ENCODE measurements around the gene UBL4B.

Gene UBL4B

DNA sequence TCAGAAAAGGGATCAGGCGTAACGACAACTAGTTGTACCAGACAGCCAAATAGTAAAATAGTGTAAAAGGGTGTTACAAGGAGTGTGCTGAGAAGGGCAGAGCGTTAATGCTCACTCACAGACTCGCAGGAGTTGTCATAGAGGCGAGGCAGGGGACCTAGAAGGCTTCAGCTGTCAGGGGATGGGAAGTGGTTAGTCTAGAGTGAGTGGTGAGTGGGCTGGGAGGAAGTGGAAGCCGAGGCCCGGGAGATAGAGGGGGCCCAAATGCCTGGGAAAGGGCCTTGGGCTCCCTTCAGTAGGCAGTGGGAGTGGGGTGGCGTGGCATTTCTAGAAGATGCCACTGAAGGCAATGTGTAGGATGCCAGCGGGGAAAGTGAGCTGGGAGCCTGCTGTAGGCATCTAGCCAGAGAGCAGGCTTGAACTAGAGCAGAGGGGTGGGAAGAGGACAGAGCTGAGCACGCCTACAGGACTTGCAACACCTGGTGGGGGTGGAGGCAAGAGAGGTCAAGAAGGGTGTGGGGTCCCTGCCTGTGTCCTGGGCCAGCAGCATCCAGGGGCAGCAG lies 48.4 kb downstream of the UBL4B start:
- TF ChIP-seq, protein P1, sequence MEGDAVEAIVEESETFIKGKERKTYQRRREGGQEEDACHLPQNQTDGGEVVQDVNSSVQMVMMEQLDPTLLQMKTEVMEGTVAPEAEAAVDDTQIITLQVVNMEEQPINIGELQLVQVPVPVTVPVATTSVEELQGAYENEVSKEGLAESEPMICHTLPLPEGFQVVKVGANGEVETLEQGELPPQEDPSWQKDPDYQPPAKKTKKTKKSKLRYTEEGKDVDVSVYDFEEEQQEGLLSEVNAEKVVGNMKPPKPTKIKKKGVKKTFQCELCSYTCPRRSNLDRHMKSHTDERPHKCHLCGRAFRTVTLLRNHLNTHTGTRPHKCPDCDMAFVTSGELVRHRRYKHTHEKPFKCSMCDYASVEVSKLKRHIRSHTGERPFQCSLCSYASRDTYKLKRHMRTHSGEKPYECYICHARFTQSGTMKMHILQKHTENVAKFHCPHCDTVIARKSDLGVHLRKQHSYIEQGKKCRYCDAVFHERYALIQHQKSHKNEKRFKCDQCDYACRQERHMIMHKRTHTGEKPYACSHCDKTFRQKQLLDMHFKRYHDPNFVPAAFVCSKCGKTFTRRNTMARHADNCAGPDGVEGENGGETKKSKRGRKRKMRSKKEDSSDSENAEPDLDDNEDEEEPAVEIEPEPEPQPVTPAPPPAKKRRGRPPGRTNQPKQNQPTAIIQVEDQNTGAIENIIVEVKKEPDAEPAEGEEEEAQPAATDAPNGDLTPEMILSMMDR (IDR thresholded peaks at IDR 0.05; ENCODE audit: insufficient read depth, low read depth, low read length, missing control alignments) = no peak

DNA sequence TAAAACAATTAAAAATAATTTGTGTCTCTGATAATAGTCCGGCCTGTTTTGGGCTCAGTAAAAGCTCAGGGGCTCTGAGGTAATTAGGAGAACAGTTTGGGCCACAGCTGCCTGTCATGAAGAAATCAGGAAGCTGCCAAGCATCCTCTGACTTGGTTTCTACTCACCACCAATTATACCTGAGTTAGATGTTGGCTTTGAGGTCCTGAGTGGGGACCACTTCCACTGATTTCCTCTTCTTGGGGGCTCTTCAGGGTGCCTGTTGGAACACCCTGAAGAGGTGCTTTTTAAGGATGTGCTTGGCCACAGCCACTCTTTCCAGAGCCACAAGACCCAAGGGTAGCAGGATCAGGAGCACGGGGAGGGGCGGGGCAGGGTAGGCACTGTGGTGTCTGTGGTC lies 48.9 kb downstream of the UBL4B start:
- TF ChIP-seq, protein P1 (IDR thresholded peaks at IDR 0.05; ENCODE audit: insufficient read depth, low read depth, low read length, missing control alignments) = no peak
- no peak for DNase-seq (ENCODE audit: low read depth)
- H3K4me3 ChIP-seq (ENCODE audit: low read depth, low read length) = no peak overlapping the region

More for the DNA sequence above, 48.4 kb downstream of the UBL4B start:
- DNase-seq (ENCODE audit: low read depth) = no peak
- no peak overlapping the region for H3K4me3 ChIP-seq (ENCODE audit: low read depth, low read length)

DNA sequence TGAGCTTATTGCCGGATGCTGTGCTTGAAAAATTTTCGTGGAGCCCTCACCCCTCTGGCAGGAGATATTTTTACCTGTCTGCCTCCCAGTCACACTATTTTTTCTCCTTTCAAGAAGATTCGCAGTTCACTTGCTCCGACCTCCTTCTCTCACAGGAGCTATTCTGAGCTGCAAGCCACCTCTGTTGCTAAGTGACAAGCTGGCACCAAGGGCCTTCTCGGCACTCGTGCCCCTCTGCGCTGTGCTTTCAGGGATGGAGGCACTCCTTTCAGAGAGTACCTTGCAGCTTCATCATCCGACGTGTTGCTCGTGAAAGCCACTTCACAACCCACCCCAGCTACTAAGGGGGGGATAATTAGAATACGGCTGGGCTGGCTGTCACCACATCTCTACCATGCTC lies 49.6 kb downstream of the UBL4B start:
- no peak for DNase-seq (ENCODE audit: low read depth)
- TF ChIP-seq, protein P1 (IDR thresholded peaks at IDR 0.05; ENCODE audit: insufficient read depth, low read depth, low read length, missing control alignments) = no peak
- no peak overlapping the region for H3K4me3 ChIP-seq (ENCODE audit: low read depth, low read length)
